GM18873 (cell line): Measurements from ENCODE around the gene SGMS2.
"Not testable (repeated sequence)": the region's sequence is repeated elsewhere in the genome, so short reads cannot be mapped to it uniquely, and the experiment has no call there.

Experiments
- ATAC-seq: cut with Tn5 transposase; IDR thresholded peaks from one replicate; pipeline ENCODE4 v1.9.1; 2021; ENCODE audit warnings: mild to moderate bottlenecking, moderate library complexity, moderate number of reproducible peaks; ENCODE audit not compliant: unreplicated experiment, low FRiP score

SGMS2 gene

GRCh38 chr4:107905082-107905481, 80.3 kb downstream of the SGMS2 start:
- ATAC-seq, result not testable (repeated sequence)

- ATAC-seq, result no peak
Measured at GRCh38 chr4:107906458-107907100, 81.8 kb downstream of the SGMS2 start.

- ATAC-seq, result no peak
Measured at GRCh38 chr4:107908377-107908776, 83.6 kb downstream of the SGMS2 start.

- peak; percentile 84 for ATAC-seq
Measured at GRCh38 chr4:107913283-107913899, 88.7 kb downstream of the SGMS2 start.

GRCh38 chr4:107915220-107915619, 90.5 kb downstream of the SGMS2 start:
- ATAC-seq, result no peak

DNA sequence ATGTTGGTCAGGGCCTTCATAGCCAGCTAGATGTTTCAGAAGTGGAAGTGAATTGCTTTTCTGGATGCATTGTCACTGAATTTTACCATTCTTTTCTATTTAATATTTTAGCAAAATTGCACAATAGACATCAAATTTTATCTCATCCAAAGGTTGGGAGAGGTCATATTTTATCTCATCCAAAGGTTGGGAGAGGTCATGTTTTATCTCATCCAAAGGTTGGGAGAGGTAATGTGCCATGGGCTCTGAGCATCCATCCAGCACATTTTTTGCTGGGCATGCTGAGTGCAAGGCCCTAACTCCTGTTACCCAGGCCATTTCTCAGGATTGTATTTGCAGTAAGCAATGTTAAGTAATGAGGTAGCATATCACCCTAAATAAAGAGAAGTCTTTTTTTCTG, 91.9 kb downstream of the SGMS2 start:
- no peak for ATAC-seq

DNA sequence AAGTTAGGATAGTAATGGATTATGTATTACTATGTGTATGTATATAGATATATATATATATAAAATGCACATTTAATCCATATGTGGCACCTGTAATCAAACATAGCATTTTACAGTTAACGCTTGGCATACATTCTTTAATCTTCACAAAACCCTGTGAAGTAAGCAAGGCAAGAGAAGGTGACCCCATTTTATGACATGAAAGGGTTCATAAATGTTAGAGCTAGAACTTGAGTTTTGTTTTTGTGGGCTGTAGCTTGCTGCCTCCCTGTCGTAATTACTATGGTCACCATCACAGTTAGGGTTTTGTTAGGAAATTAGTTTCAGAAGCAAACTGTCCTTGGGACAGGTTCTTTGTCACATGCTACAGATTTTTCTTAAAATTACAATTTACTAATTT, 92.8 kb downstream of the SGMS2 start:
- no peak for ATAC-seq

DNA sequence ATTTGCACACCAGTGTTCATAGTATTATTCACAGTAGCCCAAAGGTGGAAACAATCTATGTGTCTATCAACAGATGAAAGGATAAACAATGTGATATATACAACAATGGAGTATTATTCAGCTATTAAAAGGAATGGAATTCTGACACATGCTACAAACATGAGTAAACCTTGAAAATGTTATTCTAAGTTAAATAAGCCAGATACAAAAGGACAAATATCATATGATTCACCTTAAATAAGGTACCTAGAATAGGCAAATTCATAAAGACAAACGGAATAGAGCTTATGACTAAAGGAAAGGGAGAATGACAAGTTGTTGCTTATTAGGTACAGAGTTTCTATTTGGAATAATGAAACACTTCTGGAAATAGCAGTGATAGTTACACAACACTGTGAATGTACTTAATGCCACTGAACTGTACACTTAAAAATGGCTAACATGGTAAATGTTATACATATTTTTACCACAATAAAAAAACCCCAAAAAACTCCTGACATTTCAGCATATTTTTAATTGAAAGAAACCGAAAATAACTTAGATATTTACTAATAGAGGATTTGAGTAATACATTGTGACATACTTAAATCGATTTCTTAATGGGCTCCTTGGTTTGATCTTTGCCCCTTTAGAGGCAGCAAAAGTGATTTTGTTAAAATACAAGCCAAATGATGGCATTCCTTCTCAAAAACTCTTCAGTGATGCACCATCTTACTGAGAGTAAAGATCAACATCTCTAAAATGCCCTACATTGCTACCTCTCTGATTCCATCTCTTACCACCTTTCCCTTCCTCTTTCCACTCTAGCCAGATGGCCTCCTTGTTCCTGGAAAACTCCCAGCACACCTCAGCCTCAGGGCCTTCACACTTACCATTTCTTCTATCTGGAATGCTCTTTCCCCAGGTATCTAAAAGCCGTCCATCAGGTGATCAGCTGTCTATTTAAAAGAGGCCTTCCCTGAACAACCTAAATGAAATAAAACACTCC, 98.0 kb downstream of the SGMS2 start:
- ATAC-seq, result no peak

DNA sequence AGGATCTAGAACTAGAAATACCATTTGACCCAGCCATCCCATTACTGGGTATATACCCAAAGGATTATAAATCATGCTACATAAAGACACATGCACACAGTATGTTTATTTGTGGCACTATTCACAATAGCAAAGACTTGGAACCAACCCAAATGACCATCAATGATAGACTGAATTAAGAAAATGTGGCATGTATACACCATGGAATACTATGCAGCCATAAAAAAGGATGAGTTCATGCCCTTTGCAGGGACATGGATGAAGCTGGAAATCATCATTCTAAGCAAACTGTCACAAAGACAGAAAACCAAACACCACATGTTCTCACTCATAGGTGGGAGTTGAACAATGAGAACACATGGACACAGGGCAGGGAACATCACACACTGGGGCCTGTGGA, 101.0 kb downstream of the SGMS2 start:
- not testable (repeated sequence) for ATAC-seq

DNA sequence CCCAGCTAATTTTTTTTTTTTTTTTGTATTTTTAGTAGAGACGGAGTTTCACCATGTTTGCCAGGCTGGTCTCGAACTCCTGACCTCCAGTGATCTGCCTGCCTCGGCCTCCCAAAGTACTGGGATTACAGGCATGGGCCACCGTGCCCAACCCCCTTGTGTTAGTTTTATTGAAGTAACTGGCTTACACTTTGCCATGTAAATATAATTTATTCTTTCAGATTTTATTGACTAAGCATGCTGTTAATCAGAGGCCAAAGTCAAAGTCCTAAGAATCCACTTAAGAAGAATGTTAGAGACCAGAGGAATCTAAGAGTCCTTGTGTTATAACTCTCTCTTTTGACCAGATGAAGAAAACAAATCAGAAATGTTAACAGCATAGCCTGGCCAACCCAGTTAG, 102.1 kb downstream of the SGMS2 start:
- ATAC-seq, result not testable (repeated sequence)

- ATAC-seq, result peak; percentile 94
Measured at GRCh38 chr4:107930821-107931774, 106.4 kb downstream of the SGMS2 start, which contains the start of gene CYP2U1. Gene CYP2U1, plus strand, starts transcription at chr4:107931549. Its CDS starts 95 bp downstream, at chr4:107931644.

DNA sequence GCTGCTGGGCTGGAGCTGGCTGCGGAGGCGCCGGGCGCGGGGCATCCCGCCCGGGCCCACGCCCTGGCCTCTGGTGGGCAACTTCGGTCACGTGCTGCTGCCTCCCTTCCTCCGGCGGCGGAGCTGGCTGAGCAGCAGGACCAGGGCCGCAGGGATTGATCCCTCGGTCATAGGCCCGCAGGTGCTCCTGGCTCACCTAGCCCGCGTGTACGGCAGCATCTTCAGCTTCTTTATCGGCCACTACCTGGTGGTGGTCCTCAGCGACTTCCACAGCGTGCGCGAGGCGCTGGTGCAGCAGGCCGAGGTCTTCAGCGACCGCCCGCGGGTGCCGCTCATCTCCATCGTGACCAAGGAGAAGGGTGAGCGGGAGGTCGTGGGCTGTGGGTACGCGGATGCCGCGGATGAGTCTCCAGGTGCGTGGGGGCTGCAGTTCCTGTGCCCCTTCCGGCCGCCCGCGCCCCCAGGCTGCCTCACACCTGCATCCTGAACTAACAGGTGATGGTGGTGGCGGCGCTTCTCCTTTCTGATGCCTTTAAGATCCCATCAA, 107.1 kb downstream of the SGMS2 start:
- peak; percentile 1 for ATAC-seq

DNA sequence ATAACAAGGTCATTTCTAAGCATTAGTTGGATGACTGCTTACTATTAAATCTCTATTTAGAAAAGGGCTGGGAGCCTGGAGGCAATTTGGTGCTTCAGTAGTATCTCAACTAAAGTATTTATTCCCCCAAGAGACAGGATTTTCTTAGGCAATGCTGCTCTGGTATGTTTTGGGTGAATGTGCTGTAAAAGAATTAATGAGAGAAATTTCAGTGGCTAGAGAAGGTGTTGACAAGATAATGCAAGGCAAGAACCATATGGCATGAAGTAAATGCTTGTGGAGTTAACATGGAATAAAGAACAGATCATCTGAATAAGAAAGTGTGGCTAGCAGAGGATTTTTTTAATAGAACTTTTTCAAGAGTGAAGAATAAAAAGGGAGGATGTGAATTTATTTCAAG, 110.5 kb downstream of the SGMS2 start:
- no peak for ATAC-seq

- ATAC-seq, result no peak
Measured at GRCh38 chr4:107937040-107937439, 112.3 kb downstream of the SGMS2 start.

GRCh38 chr4:107939307-107939706, 114.6 kb downstream of the SGMS2 start:
- no peak for ATAC-seq

DNA sequence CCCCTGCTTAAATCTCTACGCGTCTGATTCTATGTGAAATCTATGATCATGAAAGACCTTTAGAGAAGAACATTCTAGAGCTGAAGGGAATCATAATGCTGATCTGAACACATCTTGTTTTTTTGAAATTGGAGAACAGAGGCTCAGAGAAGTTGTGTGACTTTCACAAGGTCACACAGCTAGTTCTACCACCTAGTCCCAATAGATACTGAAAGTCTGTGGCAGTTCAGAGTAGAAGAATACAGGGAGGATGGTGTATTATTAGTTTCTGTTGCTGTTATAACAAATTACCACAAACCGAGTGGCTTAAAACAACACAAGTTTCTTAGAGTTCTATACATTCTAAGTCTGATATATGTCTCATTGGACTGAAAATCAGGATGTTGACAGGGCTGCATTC, 121.1 kb downstream of the SGMS2 start:
- ATAC-seq, result no peak

- no peak for ATAC-seq
Measured at GRCh38 chr4:107950746-107951540, 126.2 kb downstream of the SGMS2 start.

DNA sequence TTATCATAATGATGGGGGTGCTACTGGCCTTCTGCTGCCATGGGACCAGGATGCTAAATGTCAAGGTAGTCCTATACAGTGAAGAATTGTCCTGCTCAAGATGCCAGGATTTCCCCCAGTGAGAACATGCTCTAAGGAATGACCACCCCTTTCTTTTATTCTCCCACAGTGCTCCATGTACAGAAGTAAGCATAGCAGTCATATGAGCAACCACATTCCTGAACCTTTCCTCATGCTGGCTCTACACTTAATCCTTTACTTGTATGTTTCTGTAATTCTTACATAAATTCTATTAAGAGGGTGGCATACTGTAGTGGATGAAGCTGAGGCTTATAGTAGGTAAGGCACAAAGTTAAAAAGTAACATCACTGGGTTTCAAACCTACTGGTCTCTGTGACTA, 126.8 kb downstream of the SGMS2 start:
- ATAC-seq, result no peak

- no peak for ATAC-seq
Measured at GRCh38 chr4:107956011-107956410, 131.3 kb downstream of the SGMS2 start.
